OCI-M2 (cell line): Measurements from ENCODE around the gene FOXE1.

ENCODE experiments used
- DNase-seq: peaks from one replicate; lab custom pipeline; 2025; ENCODE audit not compliant: unreplicated experiment; lab: John Stamatoyannopoulos, UW

The FOXE1 gene

GRCh38 chr9:97864396-97864795 is 11.4 kb downstream of the FOXE1 start:
- no peak for DNase-seq

GRCh38 chr9:97866300-97866699 is 13.3 kb downstream of the FOXE1 start:
- no peak for DNase-seq

- no peak for DNase-seq
These were observed 13.8 kb downstream of the FOXE1 start for GRCh38 chr9:97866848-97867247.

GRCh38 chr9:97868859-97869258 is 15.8 kb downstream of the FOXE1 start:
- DNase-seq, result no peak

- DNase-seq, result no peak
These were observed 20.4 kb downstream of the FOXE1 start for GRCh38 chr9:97873425-97873824.

- DNase-seq, result no peak
These were observed 20.9 kb downstream of the FOXE1 start for GRCh38 chr9:97873882-97874281.

GRCh38 chr9:97874624-97875023 is 21.6 kb downstream of the FOXE1 start:
- DNase-seq, result no peak

GRCh38 chr9:97875111-97875510 is 22.1 kb downstream of the FOXE1 start:
- no peak for DNase-seq

GRCh38 chr9:97876061-97876460 is 23.0 kb downstream of the FOXE1 start:
- DNase-seq, result no peak

GRCh38 chr9:97880336-97880735 is 27.3 kb downstream of the FOXE1 start:
- no peak for DNase-seq

- no peak for DNase-seq
These were observed 37.2 kb downstream of the FOXE1 start for GRCh38 chr9:97889941-97890887.

GRCh38 chr9:97891736-97892135 is 38.7 kb downstream of the FOXE1 start:
- DNase-seq, result no peak

GRCh38 chr9:97892421-97892820 is 39.4 kb downstream of the FOXE1 start:
- DNase-seq, result no peak

- no peak for DNase-seq
These were observed 42.2 kb downstream of the FOXE1 start for GRCh38 chr9:97895211-97895610.

GRCh38 chr9:97895695-97896332 is 42.8 kb downstream of the FOXE1 start:
- DNase-seq, result no peak

- DNase-seq, result no peak
These were observed 47.2 kb downstream of the FOXE1 start for GRCh38 chr9:97900103-97900737.

- DNase-seq, result peak; percentile 3
These were observed 47.9 kb downstream of the FOXE1 start for GRCh38 chr9:97900738-97901565.

- DNase-seq, result no peak
These were observed 50.2 kb downstream of the FOXE1 start for GRCh38 chr9:97903177-97903576.

- no peak for DNase-seq
These were observed 51.7 kb downstream of the FOXE1 start for GRCh38 chr9:97904725-97905124.

GRCh38 chr9:97905228-97905627 is 52.2 kb downstream of the FOXE1 start:
- DNase-seq, result no peak
